Measurements from ENCODE around the gene NUDT6. TPM values are rescaled to one million over a fixed set of nuclear protein-coding genes. Genes with fewer than 3 reads are reported as not detected.
"Not testable (repeated sequence)": the region's sequence is repeated elsewhere in the genome, so short reads cannot be mapped to it uniquely, and the experiment has no call there.

The NUDT6 gene
- total RNA-seq, 1 experiment from 2014 or later: 6.7 TPM

GRCh38 chr4:122847931-122848330 is 74.5 kb downstream of the NUDT6 start:
- H3K27ac Mint-ChIP-seq (ENCODE audit: low read depth, unreplicated experiment): no peak overlapping the region
- H3K4me3 Mint-ChIP-seq (ENCODE audit: unreplicated experiment): no peak overlapping the region
- no peak for DNase-seq (ENCODE audit: unreplicated experiment)
- POLR2A ChIA-PET: no interaction called here
- H3K4me1 Mint-ChIP-seq (ENCODE audit: insufficient read depth, unreplicated experiment): peaks cover 12% of the 10 kb centered on the region
- peaks cover 4% of the 10 kb centered on the region for H3K36me3 Mint-ChIP-seq (ENCODE audit: insufficient read depth, unreplicated experiment)
- no peaks in the 10 kb centered on the region for H3K9me3 Mint-ChIP-seq (ENCODE audit: unreplicated experiment)
- H3K27me3 Mint-ChIP-seq (ENCODE audit: insufficient read depth, unreplicated experiment): no peaks in the 10 kb centered on the region
- intact Hi-C loops (cut with micrococcal nuclease): no loop called here
- CTCF ChIA-PET: interaction anchor here (0.9 kb wide), 1 partner anchor 90 kb away, joined by 4 read pairs; no protein-coding TSS in a partner anchor
- BruUV-seq (replicated peaks): no TSS peak
- TF ChIP-seq, protein P1, sequence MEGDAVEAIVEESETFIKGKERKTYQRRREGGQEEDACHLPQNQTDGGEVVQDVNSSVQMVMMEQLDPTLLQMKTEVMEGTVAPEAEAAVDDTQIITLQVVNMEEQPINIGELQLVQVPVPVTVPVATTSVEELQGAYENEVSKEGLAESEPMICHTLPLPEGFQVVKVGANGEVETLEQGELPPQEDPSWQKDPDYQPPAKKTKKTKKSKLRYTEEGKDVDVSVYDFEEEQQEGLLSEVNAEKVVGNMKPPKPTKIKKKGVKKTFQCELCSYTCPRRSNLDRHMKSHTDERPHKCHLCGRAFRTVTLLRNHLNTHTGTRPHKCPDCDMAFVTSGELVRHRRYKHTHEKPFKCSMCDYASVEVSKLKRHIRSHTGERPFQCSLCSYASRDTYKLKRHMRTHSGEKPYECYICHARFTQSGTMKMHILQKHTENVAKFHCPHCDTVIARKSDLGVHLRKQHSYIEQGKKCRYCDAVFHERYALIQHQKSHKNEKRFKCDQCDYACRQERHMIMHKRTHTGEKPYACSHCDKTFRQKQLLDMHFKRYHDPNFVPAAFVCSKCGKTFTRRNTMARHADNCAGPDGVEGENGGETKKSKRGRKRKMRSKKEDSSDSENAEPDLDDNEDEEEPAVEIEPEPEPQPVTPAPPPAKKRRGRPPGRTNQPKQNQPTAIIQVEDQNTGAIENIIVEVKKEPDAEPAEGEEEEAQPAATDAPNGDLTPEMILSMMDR (IDR thresholded peaks at IDR 0.05; ENCODE audit: unreplicated experiment): no peak

DNA sequence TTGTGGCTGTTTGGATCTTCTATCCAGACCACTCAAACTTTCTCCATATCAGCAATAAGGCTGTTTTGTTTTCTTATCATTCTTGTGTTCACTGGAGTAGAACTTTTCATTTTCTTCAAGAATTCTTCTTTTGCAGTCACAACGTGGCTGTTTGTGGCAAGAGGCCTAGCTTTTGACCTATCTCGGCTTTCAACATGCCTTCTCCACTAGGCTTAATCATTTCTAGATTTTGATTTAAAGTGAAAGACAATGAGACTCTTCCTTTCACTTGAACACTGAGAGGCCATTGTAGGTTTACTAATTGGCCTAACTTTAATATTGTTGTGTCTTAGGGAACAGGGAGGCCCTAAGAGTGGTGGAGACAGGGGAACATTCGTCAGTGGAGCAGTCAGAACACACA is 76.6 kb downstream of the NUDT6 start:
- no peaks in the 10 kb centered on the region for H3K9me3 Mint-ChIP-seq (ENCODE audit: unreplicated experiment)
- H3K27ac Mint-ChIP-seq (ENCODE audit: low read depth, unreplicated experiment): peak overlapping the region; percentile 61
- no TSS peak for BruUV-seq (replicated peaks)
- H3K27me3 Mint-ChIP-seq (ENCODE audit: insufficient read depth, unreplicated experiment): no peaks in the 10 kb centered on the region
- no peak for DNase-seq (ENCODE audit: unreplicated experiment)
- H3K36me3 Mint-ChIP-seq (ENCODE audit: insufficient read depth, unreplicated experiment): peaks cover 18% of the 10 kb centered on the region
- H3K4me1 Mint-ChIP-seq (ENCODE audit: insufficient read depth, unreplicated experiment): peaks cover 15% of the 10 kb centered on the region
- no peak overlapping the region for H3K4me3 Mint-ChIP-seq (ENCODE audit: unreplicated experiment)
- TF ChIP-seq, protein P1 (IDR thresholded peaks at IDR 0.05; ENCODE audit: unreplicated experiment): no peak
- intact Hi-C loops (cut with micrococcal nuclease): no loop called here
- POLR2A ChIA-PET: no interaction called here
- CTCF ChIA-PET: interaction anchor here (0.6 to 1.5 kb wide), 2 partner anchors 10 to 82 kb away, joined by 3 to 4 read pairs; no protein-coding TSS in a partner anchor

GRCh38 chr4:122845066-122845465 is 77.3 kb downstream of the NUDT6 start:
- no peak for DNase-seq (ENCODE audit: unreplicated experiment)
- BruUV-seq (replicated peaks): no TSS peak
- CTCF ChIA-PET: interaction anchor here (0.6 to 2.0 kb wide), 5 partner anchors 9 to 81 kb away, joined by 3 to 4 read pairs (median 3); no protein-coding TSS in a partner anchor
- Mint-ChIP-seq H3K9me3 (ENCODE audit: unreplicated experiment) (no peaks in the 10 kb centered on the region), H3K4me3 (ENCODE audit: unreplicated experiment) (no peak overlapping the region), H3K27me3 (ENCODE audit: insufficient read depth, unreplicated experiment) (no peaks in the 10 kb centered on the region), H3K27ac (ENCODE audit: low read depth, unreplicated experiment) (peak overlapping the region; percentile 61), H3K36me3 (ENCODE audit: insufficient read depth, unreplicated experiment) (peaks cover 24% of the 10 kb centered on the region), H3K4me1 (ENCODE audit: insufficient read depth, unreplicated experiment) (peaks cover 15% of the 10 kb centered on the region)
- TF ChIP-seq, protein P1 (IDR thresholded peaks at IDR 0.05; ENCODE audit: unreplicated experiment): no peak
- intact Hi-C loops (cut with micrococcal nuclease): no loop called here
- POLR2A ChIA-PET: no interaction called here

DNA sequence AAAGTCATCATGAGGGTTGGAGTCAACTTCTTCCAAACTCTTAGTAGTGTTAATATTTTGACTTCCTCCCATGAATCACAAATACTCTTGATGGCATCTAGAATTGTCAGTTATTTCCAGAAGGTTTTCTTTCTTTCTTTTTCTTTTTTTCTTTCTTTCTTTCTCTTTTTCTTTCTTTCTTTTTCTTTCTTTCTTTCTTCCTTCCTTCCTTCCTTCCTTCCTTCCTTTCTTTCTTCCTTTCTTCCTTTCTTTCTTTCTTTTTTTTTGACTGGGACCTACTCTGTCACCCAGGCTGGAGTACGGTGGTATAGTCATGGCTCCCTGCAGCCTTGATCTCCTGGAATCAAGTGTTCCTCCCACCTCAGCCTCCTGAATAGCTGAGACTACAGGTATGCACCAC is 78.0 kb downstream of the NUDT6 start:
- intact Hi-C loops (cut with micrococcal nuclease); H3K9me3 Mint-ChIP-seq (ENCODE audit: unreplicated experiment); DNase-seq (ENCODE audit: unreplicated experiment); H3K27ac Mint-ChIP-seq (ENCODE audit: low read depth, unreplicated experiment); H3K27me3 Mint-ChIP-seq (ENCODE audit: insufficient read depth, unreplicated experiment); POLR2A ChIA-PET; H3K4me3 Mint-ChIP-seq (ENCODE audit: unreplicated experiment); BruUV-seq (replicated peaks): not testable (repeated sequence)
- Mint-ChIP-seq H3K36me3 (ENCODE audit: insufficient read depth, unreplicated experiment) (peaks cover 27% of the 10 kb centered on the region), H3K4me1 (ENCODE audit: insufficient read depth, unreplicated experiment) (peaks cover 15% of the 10 kb centered on the region)
- CTCF ChIA-PET: interaction anchor here (0.6 to 2.0 kb wide), 3 partner anchors 11 to 69 kb away, joined by 3 to 4 read pairs (median 3); no protein-coding TSS in a partner anchor

Measured in MCF 10A (cell line).